Heart right ventricle (tissue), 16 donors: ENCODE measurements around the gene TOMM22. TPM values are rescaled to one million over a fixed set of nuclear protein-coding genes. Genes with fewer than 3 reads are reported as not detected.

Experiments used
- ATAC-seq, 8 donors: fragments of 200-7000 bp; cut with Tn5 transposase; one replicate each; pipeline ENCODE4 v1.9.1; 2020; ENCODE audit warnings: mild to moderate bottlenecking in 8 of 8, moderate library complexity in 8 of 8, moderate number of reproducible peaks in 1 of 8
- DNase-seq, 2 donors: peaks; one replicate each; pipeline ENCODE4 v3.0.0-alpha.2; 2020
- H3K27ac ChIP-seq, 10 donors: fragments of 200-600 bp; sonication (generic) in 2 of 10; one replicate each; pipeline versions ENCODE4 v1.5.0 to v1.8.0; 2020 to 2022; ENCODE audit warnings: mild to moderate bottlenecking in 3 of 10
- H3K27me3 ChIP-seq, 7 donors: fragments of 200-600 bp; one replicate each; pipeline ENCODE4 v1.8.0; 2021 to 2022; ENCODE audit warnings: mild to moderate bottlenecking in 2 of 7
- H3K36me3 ChIP-seq, 9 donors: fragments of 200-600 bp; sonication (generic) in 1 of 9; one replicate each; pipeline versions ENCODE4 v1.5.0 to v1.8.0; 2020 to 2022; ENCODE audit warnings: mild to moderate bottlenecking in 2 of 9
- H3K4me1 ChIP-seq, 9 donors: fragments of 200-600 bp; sonication (generic) in 1 of 9; one replicate each; pipeline versions ENCODE4 v1.5.0 to v1.8.0; 2020 to 2022; ENCODE audit warnings: mild to moderate bottlenecking in 4 of 9
- H3K4me3 ChIP-seq, 10 donors: fragments of 200-600 bp; sonication (generic) in 2 of 10; one replicate each; pipeline versions ENCODE4 v1.5.0 to v1.8.0; 2020 to 2022; ENCODE audit warnings: mild to moderate bottlenecking in 7 of 10, moderate library complexity in 2 of 10
- H3K9me3 ChIP-seq, 11 donors: fragments of 200-600 bp in 10 of 11; sonication (generic) in 2 of 11; one replicate each; pipeline versions ENCODE4 v1.5.0 to v1.8.0; 2013 to 2022; ENCODE audit warnings: mild to moderate bottlenecking in 2 of 11, control low read depth in 1 of 11, moderate library complexity in 1 of 11
- WGBS, 2 donors: extraction: QIAGEN DNeasy Blood & Tissue Kit; methylation state at CpG; one replicate each; pipeline ENCODE4 v1.1.7; 2013; ENCODE audit warnings: inconsistent platforms in 1 of 2; 5-methylcytosine and 5-hydroxymethylcytosine counted together
- intact Hi-C, 10 donors: fragments of 100-400 bp; cut with DNase I; formaldehyde crosslinking; loops; one replicate each; pipeline versions ENCODE4 v1.11.1 to v1.14.2; 2022
- long read RNA-seq, 3 donors: library from polyadenylated mRNA; unstranded; transcript quantifications; one replicate each; pipeline ENCODE4 v2.0.0, GENCODE V29; 2020 to 2021
- polyA plus RNA-seq, 2 donors: library from polyadenylated mRNA; stranded (reverse); fragments of 200-250 nt; gene quantifications; one replicate each; pipeline ENCODE4 v1.2.3, GENCODE V29; 2013
- total RNA-seq, 10 donors: library from RNA; stranded (reverse); fragmentation: NEBNext Ultra II Directional in 3 of 10; extraction: Animal tissue kit (Norgen Biotek cat#: 25700) in 3 of 10; gene quantifications; one replicate each; pipeline versions ENCODE4 v1.2.1 to v1.2.4, GENCODE V29; 2021 to 2023
- TF ChIP-seq, protein P1 (sequence below), 9 donors: fragments of 200-600 bp; sonication (generic) in 2 of 9; IDR thresholded peaks; one replicate each; pipeline versions ENCODE4 v1.5.0 to v1.8.0; 2021 to 2022; ENCODE audit warnings: antibody characterized with exemption in 9 of 9, mild to moderate bottlenecking in 5 of 9, moderate library complexity in 1 of 9
- donor health status: Arrhythmogenic right ventricular cardiomyopathy.
- donor health status: ischemic (EF 13 %, LVEDD 7.1; RV severe dilation, severe dysfunction).
- donor health status: healthy with polysubstance abuse.
- donor health status: DM: no; HTN: yes; CAD: no.
- donor health status: DM: no; HTN: no; CAD: no.
- donor health status: ischemic (EF 25% LVEDD 6.9; RV normal size, moderate dysfunction).
- donor health status: ischemic (EF 25% LVEDD 5.7; RV mildly dilated, moderate dysfunction).
- donor health status: healthy.
- donor health status: DM: yes; HTN: yes; CAD: no.
- donor health status: Ischemic cardiomyopathy.
- donor health status: ischemic (EF 35%, LVEDD 5.7; RV mildly dilated, moderate dysfunction).
- donor health status: nonischemic (EF 11% LVEDD 7.7; RV severe dilation, severe dysfunction).
- donor health status: DM: yes; HTN: yes; CAD: no.
- donor health status: PGD.
- donor health status: ischemic (EF 29% LVEDD 5.4; RV normal size, mild dysfunction).
- donor health status: nonischemic (EF 23%, LVEDD 6.1; RV moderate dilation, normal function).

Gene TOMM22
- 10 to 100 TPM; 55.7 to 86.2 (median 72.2) TPM for total RNA-seq
- 10 to 100 TPM; 23.0 to 40.7 TPM for polyA plus RNA-seq
- long read RNA-seq, donor 1, transcript TOMM22-201 (4 exons, 2,040 nt), result major isoform, 38 of 50 reads
- long read RNA-seq, donor 1, partial matches to known transcripts, result 1 of 50 reads
- long read RNA-seq, donor 1, other reads (novel, unspliced or antisense), result 11 of 50 reads
- long read RNA-seq, donor 2, transcript TOMM22-201 (4 exons, 2,040 nt), result major isoform, 34 of 56 reads
- long read RNA-seq, donor 2, partial matches to known transcripts, result 0 of 56 reads
- long read RNA-seq, donor 2, other reads (novel, unspliced or antisense), result 21 of 56 reads
- long read RNA-seq, donor 3, transcript TOMM22-201 (4 exons, 2,040 nt), result major isoform, 39 of 43 reads
- long read RNA-seq, donor 3, partial matches to known transcripts, result 0 of 43 reads
- long read RNA-seq, donor 3, other reads (novel, unspliced or antisense), result 3 of 43 reads

DNA sequence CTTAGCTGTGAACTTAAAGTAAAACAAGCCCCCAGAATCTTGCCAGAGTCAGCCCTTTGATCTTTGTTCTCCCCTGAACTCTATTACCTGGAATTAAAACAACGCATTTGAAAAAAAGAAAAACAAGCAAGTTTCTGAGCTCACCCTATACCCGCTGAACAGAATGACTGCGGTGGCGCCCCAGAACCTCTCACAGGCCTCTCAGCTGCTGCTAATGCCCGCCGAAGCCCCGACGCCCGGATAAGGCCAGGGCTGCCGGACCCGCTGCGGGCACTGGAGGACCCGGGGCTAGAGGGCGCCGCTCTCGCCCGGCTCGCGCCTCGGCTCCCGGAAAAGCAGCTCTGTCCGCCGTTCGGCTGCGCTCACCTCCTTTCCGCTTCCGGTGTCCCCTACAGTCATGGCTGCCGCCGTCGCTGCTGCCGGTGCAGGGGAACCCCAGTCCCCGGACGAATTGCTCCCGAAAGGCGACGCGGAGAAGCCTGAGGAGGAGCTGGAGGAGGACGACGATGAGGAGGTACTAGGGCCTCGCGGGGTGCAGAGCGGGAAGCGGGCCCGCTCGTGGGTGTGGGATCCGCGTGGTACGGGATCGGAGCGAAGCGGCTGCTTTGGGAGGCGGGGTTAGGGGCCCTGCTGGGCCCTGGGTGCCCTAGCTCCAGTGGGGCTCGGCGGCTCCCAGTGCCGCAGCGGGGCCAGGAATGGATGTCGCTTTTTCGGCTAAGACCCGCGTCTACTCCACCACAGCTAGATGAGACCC lies at the start of gene TOMM22:
Gene TOMM22 (plus strand): TSS at position 376 of the 754 bp plus-strand sequence. CDS start 22 bp downstream, at position 398.
- Histone ChIP-seq H3K4me3 (peak within 1 kb of the TSS; percentile 62 to 99 (median 86)), H3K4me1 (peaks cover 4 to 17% (median 13%) of the 10 kb centered on the region in 9 donors), H3K9me3 (no peaks in the 10 kb centered on the region), H3K36me3 (peaks cover 0 to 39% (median 26%) of the 10 kb centered on the region in 9 donors), H3K27me3 (no peaks in the 10 kb centered on the region), H3K27ac (peak within 1 kb of the TSS; percentile 0 to 88 (median 78))
- DNase-seq (peak; percentile 87 to 90), ATAC-seq (peak; percentile 98 to 100 (median 99))
- TF ChIP-seq, protein P1, sequence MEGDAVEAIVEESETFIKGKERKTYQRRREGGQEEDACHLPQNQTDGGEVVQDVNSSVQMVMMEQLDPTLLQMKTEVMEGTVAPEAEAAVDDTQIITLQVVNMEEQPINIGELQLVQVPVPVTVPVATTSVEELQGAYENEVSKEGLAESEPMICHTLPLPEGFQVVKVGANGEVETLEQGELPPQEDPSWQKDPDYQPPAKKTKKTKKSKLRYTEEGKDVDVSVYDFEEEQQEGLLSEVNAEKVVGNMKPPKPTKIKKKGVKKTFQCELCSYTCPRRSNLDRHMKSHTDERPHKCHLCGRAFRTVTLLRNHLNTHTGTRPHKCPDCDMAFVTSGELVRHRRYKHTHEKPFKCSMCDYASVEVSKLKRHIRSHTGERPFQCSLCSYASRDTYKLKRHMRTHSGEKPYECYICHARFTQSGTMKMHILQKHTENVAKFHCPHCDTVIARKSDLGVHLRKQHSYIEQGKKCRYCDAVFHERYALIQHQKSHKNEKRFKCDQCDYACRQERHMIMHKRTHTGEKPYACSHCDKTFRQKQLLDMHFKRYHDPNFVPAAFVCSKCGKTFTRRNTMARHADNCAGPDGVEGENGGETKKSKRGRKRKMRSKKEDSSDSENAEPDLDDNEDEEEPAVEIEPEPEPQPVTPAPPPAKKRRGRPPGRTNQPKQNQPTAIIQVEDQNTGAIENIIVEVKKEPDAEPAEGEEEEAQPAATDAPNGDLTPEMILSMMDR (IDR thresholded peaks at IDR 0.05), result peak in 8 of 9 donors; percentile 43 to 90 (median 65)
- intact Hi-C loops, result loop anchor here in 1 of 10 donors (10.0 kb wide), 1 partner anchor 177 kb away; the partner anchor contains the start of gene DDX17
- 1% methylated on average over 60 of the region's 60 CpGs for WGBS, 2 donors

DNA sequence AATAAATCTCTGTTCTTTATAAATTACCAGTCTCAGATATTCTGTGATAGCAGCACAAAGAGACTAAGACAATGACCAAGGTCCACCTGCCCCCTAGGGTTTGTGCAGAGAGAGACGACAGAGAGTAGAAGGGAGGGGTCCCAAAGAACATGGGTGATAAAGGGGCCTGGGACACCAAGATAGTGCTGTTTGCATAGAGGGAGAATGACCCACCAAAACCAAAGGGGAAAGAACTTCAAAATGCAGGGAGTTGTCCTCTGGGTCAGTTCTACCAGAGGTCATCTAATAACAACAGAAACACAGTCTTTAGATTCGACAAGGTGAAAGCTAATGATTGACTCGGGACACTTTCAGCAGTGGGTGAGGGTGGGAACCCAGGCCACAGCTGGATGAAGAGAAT lies 49.2 kb upstream of the TOMM22 start:
- H3K4me1 ChIP-seq, result no peaks in the 10 kb centered on the region
- no peak overlapping the region for H3K4me3 ChIP-seq
- intact Hi-C loops, result no loop called here
- DNase-seq (no peak), ATAC-seq (no peak)
- H3K27me3 ChIP-seq, result no peaks in the 10 kb centered on the region
- WGBS, 2 donors, result 87 to 92% methylated on average over 3 of the region's 3 CpGs
- TF ChIP-seq, protein P1 (IDR thresholded peaks at IDR 0.05), result no peak
- no peaks in the 10 kb centered on the region for H3K9me3 ChIP-seq
- H3K27ac ChIP-seq, result no peak overlapping the region
- peaks cover 0 to 12% (median 0%) of the 10 kb centered on the region in 9 donors for H3K36me3 ChIP-seq

DNA sequence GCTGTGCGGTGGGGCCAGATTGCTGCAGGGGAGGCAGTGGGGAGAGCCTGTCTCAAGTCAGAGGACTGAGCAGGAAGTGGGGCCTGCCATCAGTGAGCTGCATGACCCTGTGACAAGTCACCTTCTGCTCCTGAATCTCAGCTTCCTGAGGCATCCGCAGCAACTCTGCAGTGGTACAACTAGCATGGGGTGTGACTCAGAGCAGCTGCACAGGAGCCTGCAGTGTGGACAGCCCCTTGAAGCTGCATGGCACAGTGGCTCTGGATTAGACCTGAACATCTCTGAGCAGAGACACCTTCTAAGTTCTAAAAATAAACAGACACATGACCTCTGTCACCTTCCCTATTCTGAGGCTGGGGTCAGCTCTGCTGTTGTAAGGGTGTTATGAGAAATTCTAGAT lies 43.5 kb upstream of the TOMM22 start:
- DNase-seq (no peak), ATAC-seq (no peak)
- 76 to 79% methylated on average over 2 of the region's 2 CpGs for WGBS, 2 donors
- TF ChIP-seq, protein P1 (IDR thresholded peaks at IDR 0.05), result no peak
- H3K27me3 ChIP-seq, result no peaks in the 10 kb centered on the region
- H3K36me3 ChIP-seq, result peaks cover 0 to 4% (median 0%) of the 10 kb centered on the region in 9 donors
- intact Hi-C loops, result no loop called here
- H3K4me3 ChIP-seq, result no peak overlapping the region
- no peaks in the 10 kb centered on the region for H3K4me1 ChIP-seq
- no peaks in the 10 kb centered on the region for H3K9me3 ChIP-seq
- H3K27ac ChIP-seq, result no peak overlapping the region

DNA sequence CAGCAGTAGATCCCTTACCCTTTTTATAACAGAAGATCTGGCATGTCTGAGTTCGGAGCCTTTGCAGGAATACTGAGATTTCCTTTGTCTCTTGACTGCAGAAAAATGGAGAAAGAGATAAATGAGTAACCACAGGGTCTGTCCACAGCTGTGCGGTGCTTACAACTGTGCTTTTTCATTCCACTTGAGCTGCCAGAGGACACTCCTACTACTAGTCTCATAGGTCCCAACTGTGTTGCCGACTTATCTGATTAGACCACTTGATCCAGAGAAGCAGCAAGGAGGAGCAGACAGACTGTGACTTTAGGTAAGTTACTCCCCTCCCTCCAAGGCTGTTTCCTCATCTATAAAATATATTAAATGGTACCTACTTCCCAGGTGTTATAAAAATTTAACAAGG lies 43.0 kb upstream of the TOMM22 start:
- 53 to 59% methylated on average over 3 of the region's 3 CpGs for WGBS, 2 donors
- Histone ChIP-seq H3K4me1 (no peaks in the 10 kb centered on the region), H3K9me3 (no peaks in the 10 kb centered on the region), H3K36me3 (peaks cover 0 to 4% (median 0%) of the 10 kb centered on the region in 9 donors), H3K4me3 (no peak overlapping the region), H3K27me3 (no peaks in the 10 kb centered on the region), H3K27ac (no peak overlapping the region)
- intact Hi-C loops, result no loop called here
- TF ChIP-seq, protein P1 (IDR thresholded peaks at IDR 0.05), result no peak
- DNase-seq (no peak), ATAC-seq (no peak)
